NCI-H82 (cell line): ENCODE data around the gene SLC40A1.
"Not testable (repeated sequence)": the region's sequence is repeated elsewhere in the genome, so short reads cannot be mapped to it uniquely, and the experiment has no call there.

ENCODE experiments used
- DNase-seq: peaks from one replicate; lab custom pipeline; 2025; lab: John Stamatoyannopoulos, UW

Gene SLC40A1, protein sequence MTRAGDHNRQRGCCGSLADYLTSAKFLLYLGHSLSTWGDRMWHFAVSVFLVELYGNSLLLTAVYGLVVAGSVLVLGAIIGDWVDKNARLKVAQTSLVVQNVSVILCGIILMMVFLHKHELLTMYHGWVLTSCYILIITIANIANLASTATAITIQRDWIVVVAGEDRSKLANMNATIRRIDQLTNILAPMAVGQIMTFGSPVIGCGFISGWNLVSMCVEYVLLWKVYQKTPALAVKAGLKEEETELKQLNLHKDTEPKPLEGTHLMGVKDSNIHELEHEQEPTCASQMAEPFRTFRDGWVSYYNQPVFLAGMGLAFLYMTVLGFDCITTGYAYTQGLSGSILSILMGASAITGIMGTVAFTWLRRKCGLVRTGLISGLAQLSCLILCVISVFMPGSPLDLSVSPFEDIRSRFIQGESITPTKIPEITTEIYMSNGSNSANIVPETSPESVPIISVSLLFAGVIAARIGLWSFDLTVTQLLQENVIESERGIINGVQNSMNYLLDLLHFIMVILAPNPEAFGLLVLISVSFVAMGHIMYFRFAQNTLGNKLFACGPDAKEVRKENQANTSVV

DNA sequence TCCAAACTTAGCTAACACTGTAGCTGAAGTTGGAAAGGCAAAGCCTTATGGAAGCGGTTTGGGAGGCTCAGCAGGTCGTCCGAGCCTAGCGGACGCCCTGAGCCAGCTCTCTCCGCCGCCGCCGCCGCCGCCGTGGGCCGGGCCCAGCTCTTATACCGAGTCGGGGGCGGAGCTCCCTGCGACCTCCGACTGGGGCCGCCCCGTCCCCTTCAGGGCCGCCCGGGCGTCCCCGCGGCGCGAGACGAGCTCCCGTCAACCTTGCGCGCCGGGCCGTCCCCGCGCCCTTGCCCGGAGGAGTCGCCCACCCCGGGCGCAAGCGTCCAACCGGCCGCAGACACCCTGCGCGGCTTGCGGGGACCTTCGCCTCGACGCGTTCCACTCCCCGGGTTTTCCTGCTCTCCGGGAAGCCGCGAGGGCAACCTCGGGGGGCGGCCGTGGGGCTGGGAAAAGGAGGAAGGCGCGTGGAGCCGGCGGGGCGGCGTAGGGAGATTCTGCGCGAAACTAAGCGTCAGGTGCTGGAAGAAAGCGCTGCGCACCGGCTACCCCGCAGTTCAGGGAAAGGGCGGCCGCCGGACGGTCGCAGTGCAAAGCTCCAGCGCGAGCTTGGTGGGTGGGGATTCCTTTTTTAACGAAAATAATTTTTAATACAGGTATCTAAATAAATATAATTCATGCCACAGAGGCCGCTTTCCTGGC is at the start of gene SLC40A1:
Gene SLC40A1, minus strand, starts transcription at position 129 of the 696 bp plus-strand sequence. CDS start 326 bp downstream, outside the sequence.
- DNase-seq = peak; percentile 91

DNA sequence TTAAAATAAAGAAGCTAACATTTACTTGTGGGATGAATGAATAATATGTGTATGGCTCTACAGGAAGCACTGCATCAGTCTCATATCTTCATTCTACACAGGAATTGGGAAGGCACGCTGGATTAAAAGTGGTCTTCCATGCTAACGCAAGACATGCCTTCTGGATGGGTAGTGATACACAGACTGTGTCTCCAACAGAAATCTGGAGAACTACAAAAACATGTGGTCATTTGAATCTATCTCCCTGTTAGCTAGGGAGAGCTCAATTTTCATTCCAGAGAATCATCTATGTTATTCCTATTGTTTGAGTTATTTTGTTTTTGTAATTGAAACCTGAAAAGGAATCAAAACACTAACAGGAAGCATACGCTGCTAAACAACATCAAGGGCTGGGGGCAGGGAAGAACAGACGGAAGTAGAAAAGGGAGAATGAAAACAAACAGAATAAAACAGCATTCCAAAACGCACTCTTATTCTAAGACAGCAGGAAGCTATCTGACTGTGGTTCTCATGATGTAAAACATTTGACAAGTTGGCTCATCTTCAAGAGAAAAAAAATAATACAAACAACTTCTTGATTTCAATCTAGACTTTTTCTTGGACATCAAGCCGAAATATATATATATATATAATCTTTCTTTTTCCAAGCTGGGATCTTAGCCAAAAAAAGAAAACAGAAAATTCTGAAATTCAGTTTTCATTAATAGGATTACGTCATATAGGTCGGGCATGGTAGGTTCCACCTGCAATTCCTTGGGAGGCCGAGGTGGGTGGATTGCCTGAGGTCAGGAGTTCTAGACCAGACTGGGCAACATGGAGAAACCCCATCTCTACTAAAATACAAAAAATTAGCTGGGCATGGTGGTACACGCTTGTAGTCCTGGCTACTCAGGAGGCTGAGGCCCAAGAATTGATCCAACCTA is 49.2 kb upstream of the SLC40A1 start:
- DNase-seq = no peak

DNA sequence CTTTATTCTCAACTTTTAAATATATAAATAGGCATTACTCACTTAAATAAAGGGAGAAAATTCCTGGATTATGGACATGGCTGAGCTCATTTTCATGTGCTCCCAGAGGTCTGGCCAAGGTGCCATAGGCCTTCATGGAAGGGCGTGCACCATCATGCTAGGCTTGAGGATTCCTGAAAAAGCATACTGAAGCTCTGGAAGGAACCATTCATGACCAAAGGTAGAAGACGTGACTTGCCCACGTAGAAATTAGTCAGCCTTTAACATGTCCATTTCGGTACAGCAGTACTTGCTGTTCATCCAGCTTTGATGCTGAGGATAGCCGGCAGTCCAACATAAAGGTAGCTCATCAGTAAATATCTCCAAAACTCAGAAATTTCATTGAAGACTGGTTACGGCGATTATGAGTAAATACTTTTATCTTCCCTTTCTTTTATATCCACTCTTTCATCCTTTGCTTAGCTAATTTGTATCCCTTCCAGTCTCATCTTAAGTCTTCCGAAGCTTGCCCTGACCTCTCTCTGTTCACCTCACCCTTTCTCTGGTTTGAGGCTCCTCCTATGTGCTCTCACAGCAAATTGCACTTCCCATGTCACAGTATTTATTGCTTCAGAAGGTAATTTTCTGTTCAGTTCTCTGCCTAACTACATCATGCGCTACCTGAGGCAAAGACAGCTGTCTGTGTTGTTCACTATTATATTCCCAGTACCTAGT is 48.4 kb upstream of the SLC40A1 start:
- peak; percentile 13 for DNase-seq

DNA sequence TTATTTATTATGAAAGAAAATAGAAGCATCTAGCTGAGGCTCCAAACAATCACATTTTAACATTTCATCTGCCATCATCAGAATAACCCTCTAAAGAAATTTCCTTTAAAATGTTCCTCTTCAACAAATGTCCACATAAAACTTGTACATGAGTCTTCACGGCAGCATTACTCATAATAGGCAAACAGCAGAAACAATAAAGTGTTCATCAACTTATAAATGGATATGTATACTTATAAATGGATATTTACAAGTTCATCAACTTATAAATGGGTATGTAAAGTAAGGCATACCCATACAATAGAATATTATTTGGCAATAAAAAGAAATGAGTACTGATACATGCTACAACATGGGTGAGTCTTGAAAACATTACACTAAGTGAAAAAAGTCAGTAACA is 47.2 kb upstream of the SLC40A1 start:
- DNase-seq = no peak

DNA sequence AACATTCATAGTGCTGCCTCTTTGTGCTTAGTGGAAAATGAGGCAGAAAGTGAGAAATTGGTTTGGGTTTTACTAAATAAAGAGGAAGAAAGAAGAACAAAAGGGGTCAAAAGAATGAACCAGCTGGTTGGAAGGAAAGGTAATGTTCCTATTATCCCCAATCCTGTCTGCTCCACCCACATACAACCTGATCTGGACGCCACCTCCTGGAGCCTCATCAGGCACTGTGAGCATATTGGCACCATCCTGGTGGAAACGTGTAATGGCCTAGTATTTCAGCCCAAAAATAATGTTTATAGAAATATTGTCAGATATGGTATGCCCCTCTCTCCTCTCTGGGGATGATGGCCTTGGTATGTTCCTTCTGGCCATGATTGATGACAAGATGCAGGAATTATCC is 45.0 kb upstream of the SLC40A1 start:
- DNase-seq = no peak

DNA sequence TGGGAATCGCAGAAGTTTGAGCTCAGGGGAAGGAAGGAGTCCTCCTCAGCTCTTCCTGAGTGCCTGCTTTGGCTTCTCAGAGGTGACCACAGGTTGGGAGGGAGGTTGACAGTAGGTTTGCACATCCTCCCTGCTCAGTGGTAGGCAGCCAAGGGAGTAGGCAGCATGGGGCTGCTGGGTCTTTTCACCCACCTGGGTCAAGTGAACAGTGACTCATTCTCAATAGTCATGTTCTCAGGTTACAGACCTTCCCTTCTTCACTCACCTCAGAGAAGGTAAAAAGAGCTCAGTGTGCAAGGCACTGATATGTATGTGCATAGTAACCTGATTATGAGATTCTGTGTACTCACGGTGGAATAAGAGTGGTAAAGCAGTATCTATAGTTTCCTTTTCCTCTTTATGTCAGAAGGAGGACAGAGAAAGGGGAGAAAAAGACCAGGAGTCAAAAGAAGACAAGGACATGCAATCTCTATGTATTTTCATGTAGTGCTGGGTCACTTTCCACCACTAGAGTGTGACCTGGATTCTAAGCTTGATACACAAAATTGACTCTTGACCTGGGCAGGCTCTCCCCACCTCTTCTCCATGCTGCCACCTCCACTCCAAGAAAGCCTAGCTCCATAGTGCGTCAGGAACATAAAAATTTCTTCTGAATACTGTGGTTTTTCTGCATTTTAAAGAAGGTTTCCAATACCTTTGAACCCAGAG is 44.2 kb upstream of the SLC40A1 start:
- no peak for DNase-seq

DNA sequence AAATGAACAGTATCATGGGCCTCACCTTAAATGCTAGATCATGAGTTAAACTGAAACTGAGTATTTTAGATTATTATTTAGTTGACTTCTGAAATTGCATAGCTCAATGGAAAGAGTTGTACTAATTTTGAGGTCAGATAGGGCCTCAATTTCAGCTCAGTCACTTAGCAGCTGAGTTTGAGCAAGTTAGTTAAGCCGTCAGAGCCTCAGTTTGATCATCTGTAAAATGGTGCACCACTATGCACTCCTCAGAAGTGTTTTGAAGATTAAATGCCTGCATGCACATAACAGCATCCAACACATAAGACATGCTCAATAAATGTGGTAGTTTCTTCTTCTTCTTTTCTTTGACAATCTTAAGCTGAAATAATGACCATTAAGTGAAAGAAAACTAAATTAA is 42.5 kb upstream of the SLC40A1 start:
- DNase-seq = no peak

DNA sequence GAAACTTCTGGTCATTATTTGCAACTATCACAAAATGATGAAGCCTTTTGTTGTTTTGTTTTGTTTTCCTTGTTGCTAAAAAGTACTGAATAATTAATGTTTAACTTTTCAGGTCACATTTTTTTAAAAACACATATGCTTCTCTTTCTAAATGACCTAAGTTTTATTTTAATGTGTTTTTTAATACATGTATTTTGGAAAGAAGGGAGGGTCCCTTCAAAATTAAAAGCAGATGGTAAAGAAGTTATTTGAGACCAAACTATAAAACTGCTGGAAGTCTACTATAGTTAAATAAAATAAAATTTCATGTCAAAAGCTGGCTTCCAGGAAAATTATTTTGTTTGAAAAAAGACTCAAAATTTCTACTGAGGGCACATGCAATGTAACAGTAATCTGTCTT is 41.2 kb upstream of the SLC40A1 start:
- DNase-seq = no peak

DNA sequence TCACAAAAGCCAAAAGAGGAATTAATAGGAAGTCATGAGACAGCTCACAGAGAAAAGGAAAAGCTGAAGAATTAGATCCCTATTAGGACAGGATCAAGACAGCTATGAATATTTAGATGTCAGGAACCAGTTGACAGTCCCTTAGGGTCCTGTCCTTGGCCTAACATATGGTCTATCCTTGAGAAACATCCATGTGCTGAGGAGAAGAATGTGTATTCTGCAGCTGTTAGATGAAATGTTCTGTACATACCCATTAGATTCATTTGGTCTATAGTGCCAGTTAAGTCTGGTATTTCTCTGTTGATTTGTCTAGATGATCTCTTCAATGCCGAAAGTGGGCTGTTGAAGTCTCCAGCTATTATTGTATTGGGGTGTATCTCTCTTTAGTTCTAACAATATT is 37.6 kb upstream of the SLC40A1 start:
- peak; percentile 74 for DNase-seq

DNA sequence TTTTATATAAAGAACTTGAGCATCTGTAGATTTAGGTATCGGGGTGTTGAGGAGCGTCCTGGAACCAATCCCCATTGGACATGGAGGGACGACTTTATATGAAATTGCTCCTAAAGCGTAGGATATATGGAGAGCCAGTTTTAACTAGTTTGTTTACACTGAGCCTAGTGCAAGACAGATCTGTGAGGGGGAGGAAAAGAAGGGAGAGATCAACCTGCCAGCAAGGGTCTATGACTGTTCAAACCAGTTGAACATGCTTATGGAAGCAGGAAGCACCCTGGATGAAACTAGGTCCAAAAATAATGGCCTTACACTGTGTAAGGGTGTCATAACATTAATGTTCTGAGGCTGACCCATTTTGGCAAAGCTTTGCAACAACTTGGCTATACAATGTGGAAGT is 34.0 kb upstream of the SLC40A1 start:
- DNase-seq = no peak

DNA sequence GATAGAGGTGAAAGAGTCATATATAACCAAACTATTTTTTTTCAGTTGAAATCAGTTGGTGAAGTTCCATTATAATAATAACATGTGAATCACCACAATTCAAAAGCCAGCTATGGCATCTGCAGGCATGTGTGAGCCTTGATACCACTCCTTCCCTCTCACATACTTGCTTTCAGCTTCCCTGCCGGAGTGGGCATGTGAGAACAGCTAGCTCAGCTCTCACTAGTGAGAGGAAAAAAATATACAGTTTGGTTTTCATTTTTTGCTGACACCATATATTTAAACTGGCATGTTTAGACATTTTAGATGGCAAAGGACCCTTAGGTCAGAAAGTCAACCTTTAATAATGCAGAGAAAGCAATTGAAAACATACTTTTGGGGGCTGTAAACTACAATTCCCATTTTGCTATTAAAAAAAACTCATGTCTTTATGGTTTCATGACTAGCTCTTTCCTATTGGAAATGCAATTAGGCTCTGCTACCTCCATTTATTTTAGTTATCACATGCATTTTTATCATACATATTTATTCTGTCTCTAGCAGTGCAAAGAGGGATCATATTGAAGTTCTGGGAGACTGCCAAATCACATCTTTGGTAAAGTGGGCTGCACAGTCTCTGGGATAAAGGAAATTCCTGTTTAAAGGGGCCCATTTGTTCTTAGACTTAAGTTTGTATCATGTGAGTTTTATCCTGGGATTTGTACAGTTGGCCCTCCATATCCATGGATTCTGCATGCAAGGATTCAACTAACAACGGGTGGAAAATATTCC is 33.2 kb upstream of the SLC40A1 start:
- DNase-seq = no peak

DNA sequence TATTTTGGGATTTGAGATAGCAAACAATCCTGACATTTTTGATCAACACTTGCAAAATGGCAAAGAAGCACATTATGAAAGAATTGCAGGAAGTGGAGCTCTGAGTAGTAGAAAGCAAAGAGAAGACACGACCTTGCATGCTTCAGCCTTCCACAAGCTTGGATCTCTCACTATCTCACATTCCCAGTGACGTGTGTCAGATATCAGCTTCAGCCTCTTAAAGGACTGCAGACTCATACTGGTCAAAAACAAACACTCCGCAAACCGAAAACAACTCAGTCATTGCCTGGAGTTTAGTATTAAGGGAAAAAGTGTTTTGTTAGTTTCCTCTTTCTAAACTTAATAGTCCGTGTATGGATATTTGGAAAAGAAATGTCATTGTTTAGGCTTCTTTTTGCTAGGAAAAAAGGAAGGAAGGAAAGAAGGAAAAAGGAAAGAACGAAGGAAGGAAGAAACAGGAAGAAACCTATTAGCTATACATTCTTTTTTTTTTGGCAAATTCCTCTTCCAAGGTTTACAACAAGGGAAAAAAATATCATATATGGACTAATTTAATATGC is 32.6 kb upstream of the SLC40A1 start:
- peak; percentile 10 for DNase-seq

DNA sequence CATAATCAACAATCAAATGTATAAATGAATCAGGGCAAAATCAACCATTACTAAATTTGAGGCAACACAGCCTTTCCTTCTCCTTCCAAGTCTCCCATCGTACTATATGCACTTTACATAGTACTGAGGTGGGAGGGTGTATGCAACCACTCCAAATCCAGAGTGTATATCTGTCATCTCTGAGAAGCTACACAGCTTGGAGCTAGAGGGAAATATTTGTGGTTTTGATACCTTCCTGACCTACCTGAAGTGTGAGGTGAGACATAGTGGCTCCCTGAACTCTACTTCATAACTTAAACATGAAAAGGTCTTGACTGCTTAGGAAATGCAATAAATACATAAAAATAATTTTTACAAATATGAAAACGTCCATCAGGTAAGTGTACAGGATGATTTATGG is 30.1 kb upstream of the SLC40A1 start:
- DNase-seq = no peak

DNA sequence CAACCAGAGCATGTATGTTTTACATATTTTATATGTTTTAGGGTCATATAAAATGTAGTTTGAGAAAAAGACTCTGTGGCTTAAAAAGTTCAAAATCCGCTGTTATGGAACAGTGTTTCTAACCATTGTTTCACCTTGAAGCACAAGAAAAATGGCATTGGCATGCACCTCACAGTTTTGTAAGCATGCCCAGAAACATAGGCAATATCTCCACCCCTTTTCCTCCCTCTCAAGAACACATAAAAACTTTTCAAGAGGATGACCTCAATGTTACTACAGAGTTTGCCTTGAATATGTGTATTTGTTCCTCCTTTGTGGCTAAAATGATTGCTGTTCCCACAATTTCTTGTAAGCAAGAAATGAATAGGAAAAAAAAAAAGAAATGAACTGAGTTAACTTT is 29.3 kb upstream of the SLC40A1 start:
- DNase-seq = no peak

DNA sequence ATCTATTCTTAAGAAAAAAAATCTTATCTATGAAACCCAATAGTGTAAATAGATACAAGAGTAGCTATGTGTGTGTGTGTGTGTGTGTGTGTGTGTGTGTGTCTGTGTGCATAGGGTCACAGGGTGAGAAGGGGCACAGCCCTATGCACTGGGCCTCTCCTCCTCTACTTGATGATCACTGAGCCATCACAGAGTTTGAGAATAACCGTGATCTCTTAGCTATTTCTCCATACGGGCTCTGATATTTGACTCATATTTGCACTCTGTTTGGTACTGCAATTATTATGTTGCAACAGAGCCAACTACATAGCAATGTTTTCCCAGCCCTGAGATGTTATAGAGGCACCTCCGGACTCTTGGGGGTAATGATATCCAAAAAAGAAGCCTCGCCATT is 28.8 kb upstream of the SLC40A1 start:
- no peak for DNase-seq

DNA sequence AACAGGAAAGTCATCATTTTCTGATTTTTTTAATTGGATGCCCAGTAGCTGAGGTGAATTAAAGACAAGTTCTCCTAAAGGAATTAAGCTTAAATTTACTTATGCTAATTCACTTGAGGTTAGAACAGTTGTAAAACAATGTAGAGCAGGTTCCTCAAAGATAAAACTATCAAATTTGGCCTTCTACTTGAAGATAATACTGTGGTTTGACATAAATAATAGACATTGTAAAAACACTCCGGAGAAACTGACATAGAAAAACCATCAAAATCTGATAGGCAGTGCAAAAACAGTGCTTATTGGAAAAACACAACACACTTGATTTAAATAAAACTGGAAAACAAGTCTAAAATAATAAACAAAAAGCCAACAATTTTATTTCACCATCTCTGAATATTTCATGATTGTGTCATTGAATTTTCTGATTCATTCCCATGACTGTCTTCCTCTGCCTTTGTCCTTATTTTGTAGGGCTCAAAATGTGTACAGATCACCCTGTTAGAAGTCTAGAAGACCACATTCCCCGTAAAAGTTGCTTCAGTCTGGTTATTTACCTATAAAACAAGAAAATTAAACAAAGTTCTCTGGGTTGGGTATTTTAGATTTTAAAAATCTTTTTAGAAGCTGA is 28.3 kb upstream of the SLC40A1 start:
- no peak for DNase-seq

DNA sequence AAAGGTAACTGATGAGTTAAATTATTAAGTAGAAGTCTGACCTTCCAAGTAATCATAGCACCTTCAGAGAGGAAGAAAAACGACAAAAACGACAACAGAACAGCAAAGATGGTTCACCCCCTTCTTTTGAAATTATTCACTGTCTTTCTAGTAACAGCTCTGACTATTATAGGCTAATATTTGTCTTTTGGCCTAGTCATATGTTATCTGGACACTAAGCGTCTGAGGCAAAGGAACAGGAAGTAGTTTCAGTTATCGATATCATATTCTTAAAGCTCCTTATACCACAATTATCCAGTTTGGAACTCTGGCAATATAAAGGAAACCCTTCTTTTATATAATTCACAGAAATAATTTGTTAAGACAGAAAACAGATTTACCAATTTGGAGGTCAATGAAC is 27.6 kb upstream of the SLC40A1 start:
- DNase-seq = no peak

DNA sequence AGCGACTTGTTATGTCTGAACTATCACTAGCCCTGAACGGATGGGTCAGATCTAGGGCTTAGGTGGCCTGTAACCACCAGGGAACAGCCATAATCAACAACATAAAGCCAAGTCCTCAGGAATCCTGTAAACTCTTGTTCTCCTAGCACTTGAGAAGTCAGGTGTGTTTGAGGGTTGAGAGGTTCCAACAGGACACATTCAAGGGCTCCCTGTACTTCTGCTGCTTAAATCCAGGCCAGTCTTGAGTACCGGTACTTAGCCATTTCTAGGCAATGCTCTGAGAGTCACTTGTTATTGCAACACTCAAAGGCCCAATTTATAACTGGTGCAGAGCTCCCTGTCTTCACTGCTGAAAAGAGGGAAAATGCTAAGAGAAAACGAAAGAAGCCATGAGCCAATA is 21.6 kb upstream of the SLC40A1 start:
- DNase-seq = no peak

DNA sequence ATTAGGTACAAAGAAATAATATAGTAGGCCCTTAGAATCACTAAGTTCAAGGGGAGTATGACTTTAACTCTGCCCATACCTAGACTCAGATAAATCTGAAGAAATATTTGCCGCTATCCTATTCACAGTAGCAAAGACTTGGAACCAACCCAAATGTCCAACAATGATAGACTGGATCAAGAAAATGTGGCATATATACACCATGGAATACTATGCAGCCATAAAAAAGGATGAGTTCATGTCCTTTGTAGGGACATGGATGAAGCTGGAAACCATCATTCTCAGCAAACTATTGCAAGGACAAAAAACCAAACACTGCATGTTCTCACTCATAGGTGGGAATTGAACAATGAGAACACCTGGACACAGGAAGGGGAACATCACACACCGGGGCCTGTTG is 21.1 kb upstream of the SLC40A1 start:
- not testable (repeated sequence) for DNase-seq
